Natural killer cell treated with Interleukin-12 subunit alpha and Interleukin-12 subunit beta and Interleukin-15 and Interleukin-18, amount 100 ng/mL, for 72 hours (primary cell): ENCODE measurements around the gene CREBBP. TPM values are rescaled to one million over a fixed set of nuclear protein-coding genes. Genes with fewer than 3 reads are reported as not detected.
"Not testable (repeated sequence)": the region's sequence is repeated elsewhere in the genome, so short reads cannot be mapped to it uniquely, and the experiment has no call there.

Source experiments
- ATAC-seq, 2 donors: fragments of 150-1000 bp; cut with Tn5 transposase in 1 of 2; sonication (Bioruptor Pico), chemical (Tn5 transposase) in 1 of 2; 2 replicates each; pipeline ENCODE4 v1.10.0; 2021
- DNase-seq: peaks from one replicate; pipeline ENCODE4 v3.0.0; 2022; ENCODE audit warnings: low spot score
- H3K27ac Mint-ChIP-seq, 2 donors: 1 replicate in 1 of 2; 2 replicates in 1 of 2; pipeline ENCODE4 v1.8.0; 2022; ENCODE audit warnings: mixed read lengths in 2 of 2, mild to moderate bottlenecking in 1 of 2, moderate library complexity in 1 of 2
- H3K27me3 Mint-ChIP-seq, 2 donors: 1 replicate in 1 of 2; 2 replicates in 1 of 2; pipeline ENCODE4 v1.8.0; 2022; ENCODE audit warnings: mixed read lengths in 2 of 2
- H3K36me3 Mint-ChIP-seq: one replicate; pipeline ENCODE4 v1.8.0; 2022; ENCODE audit warnings: mixed read lengths
- H3K4me1 Mint-ChIP-seq, 2 donors: 1 replicate in 1 of 2; 2 replicates in 1 of 2; pipeline ENCODE4 v1.8.0; 2022; ENCODE audit warnings: low read depth in 2 of 2, mixed read lengths in 2 of 2, mild to moderate bottlenecking in 1 of 2
- H3K4me3 Mint-ChIP-seq: one replicate; pipeline ENCODE4 v1.8.0; 2022; ENCODE audit warnings: mixed read lengths
- H3K9me3 Mint-ChIP-seq: 2 replicates; pipeline ENCODE4 v1.8.0; 2022; ENCODE audit warnings: mixed read lengths
- total RNA-seq, 2 donors: library from RNA; stranded (reverse); gene quantifications; one replicate each; pipeline ENCODE4 v1.2.3, GENCODE V29; 2022

Gene CREBBP
- 10 to 100 TPM; 76.2 to 90.3 TPM for total RNA-seq

- Mint-ChIP-seq H3K36me3 (peaks cover 18% of the 10 kb centered on the region), H3K27ac (peak within 1 kb of the TSS; percentile 78 to 86), H3K4me1 (peaks cover 41 to 42% of the 10 kb centered on the region in 2 donors), H3K4me3 (peak within 1 kb of the TSS; percentile 98), H3K9me3 (no peaks in the 10 kb centered on the region), H3K27me3 (peaks cover 8 to 11% of the 10 kb centered on the region in 2 donors)
- DNase-seq, result peak; percentile 89
- ATAC-seq, result peak; percentile 94
Observed at GRCh38 chr16:3880623-3881498, at the start of gene CREBBP. TSS of gene CREBBP (minus strand) at chr16:3880713. CDS start at chr16:3879916, 797 bp downstream.

GRCh38 chr16:3927147-3927546 is 46.6 kb upstream of the CREBBP start:
- not testable (repeated sequence) for H3K4me1 Mint-ChIP-seq

GRCh38 chr16:3924763-3925162 is 44.2 kb upstream of the CREBBP start:
- ATAC-seq, result no peak
- no peaks in the 10 kb centered on the region for H3K9me3 Mint-ChIP-seq
- H3K27me3 Mint-ChIP-seq, result peaks cover 8 to 23% of the 10 kb centered on the region in 2 donors
- no peak for DNase-seq
- H3K4me3 Mint-ChIP-seq, result no peak overlapping the region
- no peak overlapping the region for H3K27ac Mint-ChIP-seq
- H3K36me3 Mint-ChIP-seq, result no peaks in the 10 kb centered on the region
- no peaks in the 10 kb centered on the region for H3K4me1 Mint-ChIP-seq

More at GRCh38 chr16:3927147-3927546, 46.6 kb upstream of the CREBBP start:
- H3K9me3 Mint-ChIP-seq, H3K36me3 Mint-ChIP-seq, H3K27ac Mint-ChIP-seq, ATAC-seq, H3K4me3 Mint-ChIP-seq, DNase-seq: not testable (repeated sequence)
- peaks cover 8 to 16% of the 10 kb centered on the region in 2 donors for H3K27me3 Mint-ChIP-seq

DNA sequence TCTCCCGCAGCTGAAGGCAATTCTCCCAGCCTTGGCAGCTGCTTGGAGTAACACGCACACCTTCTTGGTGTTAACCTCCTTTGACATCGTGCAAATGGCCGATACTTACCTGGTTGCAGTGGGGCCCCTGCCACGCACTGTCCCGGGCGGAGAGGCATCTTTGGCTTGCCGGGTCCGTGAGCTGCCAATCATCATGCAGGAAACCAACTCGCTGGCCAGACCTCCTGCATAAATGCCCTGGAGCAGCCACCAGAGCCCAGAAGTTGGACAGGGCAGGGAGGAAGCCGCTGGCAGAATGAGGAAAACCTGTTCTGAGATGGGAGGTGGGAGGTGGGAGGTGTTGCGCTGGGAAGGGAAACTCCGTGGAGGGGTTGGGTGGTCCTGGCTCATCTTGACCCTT is 41.7 kb upstream of the CREBBP start:
- no peak overlapping the region for H3K4me3 Mint-ChIP-seq

DNA sequence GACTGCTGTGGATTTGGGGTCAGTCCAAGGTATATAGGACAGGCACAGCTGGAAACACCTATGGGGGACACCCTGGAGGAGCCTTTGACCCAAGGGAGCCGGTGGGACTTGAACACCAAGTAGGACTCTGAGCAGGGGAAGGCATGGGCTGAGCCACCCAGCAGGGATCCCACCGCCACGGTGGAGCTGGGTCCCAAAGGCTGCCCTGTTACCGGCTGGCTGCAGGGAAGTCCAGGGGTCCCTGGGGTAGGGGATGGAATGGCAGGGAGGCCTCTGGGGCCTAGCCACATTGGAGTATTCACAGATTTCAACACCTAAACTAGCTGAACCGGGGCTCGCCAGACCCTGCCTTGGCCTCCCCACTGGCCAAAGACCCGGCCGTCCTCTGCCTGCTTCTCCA is 39.7 kb upstream of the CREBBP start:
- H3K4me1 Mint-ChIP-seq, result no peaks in the 10 kb centered on the region
- peak in 1 of 2 donors; percentile 6 for ATAC-seq
- DNase-seq, result no peak
- peaks cover 4% of the 10 kb centered on the region for H3K9me3 Mint-ChIP-seq
- H3K36me3 Mint-ChIP-seq, result peaks cover 10% of the 10 kb centered on the region
- H3K27ac Mint-ChIP-seq, result no peak overlapping the region
- peaks cover 0 to 20% of the 10 kb centered on the region in 2 donors for H3K27me3 Mint-ChIP-seq
- no peak overlapping the region for H3K4me3 Mint-ChIP-seq

More for the DNA sequence above, 41.7 kb upstream of the CREBBP start:
- ATAC-seq (no peak), DNase-seq (peak; percentile 55)
- Mint-ChIP-seq H3K27me3 (peaks cover 8 to 22% of the 10 kb centered on the region in 2 donors), H3K36me3 (peaks cover 10% of the 10 kb centered on the region), H3K4me1 (no peaks in the 10 kb centered on the region), H3K9me3 (peaks cover 4% of the 10 kb centered on the region), H3K27ac (no peak overlapping the region)

DNA sequence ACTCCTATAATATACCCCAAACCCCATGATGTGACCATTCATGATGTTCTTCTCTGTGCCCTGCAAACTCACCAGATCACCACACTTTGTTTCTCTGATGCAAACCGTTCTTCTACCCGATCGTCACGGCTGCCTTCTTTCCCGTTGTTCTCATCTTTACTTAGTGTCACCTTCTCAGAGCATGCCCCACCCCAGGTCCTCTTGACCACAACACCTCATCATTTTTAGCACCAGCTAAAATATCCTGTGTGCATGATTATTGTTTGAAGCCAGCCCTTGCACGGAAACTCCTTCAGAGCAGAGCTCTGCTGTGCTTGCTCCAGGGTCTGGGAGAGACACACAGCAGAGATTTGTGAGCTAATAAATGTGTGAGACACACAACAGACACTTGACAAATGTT is 38.9 kb upstream of the CREBBP start:
- peaks cover 10% of the 10 kb centered on the region for H3K36me3 Mint-ChIP-seq
- H3K27ac Mint-ChIP-seq, result no peak overlapping the region
- peaks cover 4% of the 10 kb centered on the region for H3K9me3 Mint-ChIP-seq
- H3K4me3 Mint-ChIP-seq, result no peak overlapping the region
- peaks cover 0 to 16% of the 10 kb centered on the region in 2 donors for H3K27me3 Mint-ChIP-seq
- no peak for DNase-seq
- H3K4me1 Mint-ChIP-seq, result no peaks in the 10 kb centered on the region
- no peak for ATAC-seq

GRCh38 chr16:3915426-3916260 is 35.1 kb upstream of the CREBBP start:
- peak in 1 of 2 donors; percentile 37 for ATAC-seq

GRCh38 chr16:3912897-3913296 is 32.4 kb upstream of the CREBBP start:
- Mint-ChIP-seq H3K27me3 (peaks cover 0 to 2% of the 10 kb centered on the region in 2 donors), H3K9me3 (no peaks in the 10 kb centered on the region), H3K4me3 (no peak overlapping the region), H3K4me1 (no peaks in the 10 kb centered on the region), H3K27ac (no peak overlapping the region), H3K36me3 (no peaks in the 10 kb centered on the region)
- ATAC-seq (no peak), DNase-seq (no peak)

More at GRCh38 chr16:3915426-3916260, 35.1 kb upstream of the CREBBP start:
- H3K4me1 Mint-ChIP-seq, result no peaks in the 10 kb centered on the region
- peaks cover 10% of the 10 kb centered on the region for H3K36me3 Mint-ChIP-seq
- H3K4me3 Mint-ChIP-seq, result no peak overlapping the region
- H3K27me3 Mint-ChIP-seq, result peaks cover 0 to 8% of the 10 kb centered on the region in 2 donors
- no peak overlapping the region for H3K27ac Mint-ChIP-seq
- H3K9me3 Mint-ChIP-seq, result peaks cover 4% of the 10 kb centered on the region
- DNase-seq, result no peak

GRCh38 chr16:3912373-3912772 is 31.9 kb upstream of the CREBBP start:
- Mint-ChIP-seq H3K4me1 (no peaks in the 10 kb centered on the region), H3K4me3 (no peak overlapping the region)
- ATAC-seq, result no peak

DNA sequence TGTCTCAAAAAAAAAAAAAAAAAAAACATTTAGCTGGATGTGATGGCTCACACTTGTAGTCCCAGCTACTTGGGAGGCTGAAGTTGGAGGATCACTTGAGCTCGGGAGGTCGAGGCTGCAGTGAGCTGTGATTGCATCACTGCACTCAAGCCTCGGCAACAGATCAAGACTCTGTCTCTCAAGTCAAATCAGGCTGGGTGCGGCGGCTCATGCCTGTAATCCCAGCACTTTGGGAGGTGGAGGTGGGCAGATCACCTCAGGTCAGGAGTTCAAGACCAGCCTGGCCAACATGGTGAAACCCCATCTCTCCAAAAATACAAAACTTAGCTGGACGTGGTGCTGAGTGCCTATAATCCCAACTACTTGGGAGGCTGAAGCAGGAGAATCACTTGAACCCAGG is 31.2 kb upstream of the CREBBP start:
- ATAC-seq, H3K4me3 Mint-ChIP-seq, H3K4me1 Mint-ChIP-seq, H3K27me3 Mint-ChIP-seq, H3K27ac Mint-ChIP-seq, H3K9me3 Mint-ChIP-seq, DNase-seq, H3K36me3 Mint-ChIP-seq: not testable (repeated sequence)

More at GRCh38 chr16:3912373-3912772, 31.9 kb upstream of the CREBBP start:
- peaks cover 0 to 2% of the 10 kb centered on the region in 2 donors for H3K27me3 Mint-ChIP-seq
- H3K36me3 Mint-ChIP-seq, result no peaks in the 10 kb centered on the region
- no peak overlapping the region for H3K27ac Mint-ChIP-seq
- H3K9me3 Mint-ChIP-seq, result no peaks in the 10 kb centered on the region
- no peak for DNase-seq

DNA sequence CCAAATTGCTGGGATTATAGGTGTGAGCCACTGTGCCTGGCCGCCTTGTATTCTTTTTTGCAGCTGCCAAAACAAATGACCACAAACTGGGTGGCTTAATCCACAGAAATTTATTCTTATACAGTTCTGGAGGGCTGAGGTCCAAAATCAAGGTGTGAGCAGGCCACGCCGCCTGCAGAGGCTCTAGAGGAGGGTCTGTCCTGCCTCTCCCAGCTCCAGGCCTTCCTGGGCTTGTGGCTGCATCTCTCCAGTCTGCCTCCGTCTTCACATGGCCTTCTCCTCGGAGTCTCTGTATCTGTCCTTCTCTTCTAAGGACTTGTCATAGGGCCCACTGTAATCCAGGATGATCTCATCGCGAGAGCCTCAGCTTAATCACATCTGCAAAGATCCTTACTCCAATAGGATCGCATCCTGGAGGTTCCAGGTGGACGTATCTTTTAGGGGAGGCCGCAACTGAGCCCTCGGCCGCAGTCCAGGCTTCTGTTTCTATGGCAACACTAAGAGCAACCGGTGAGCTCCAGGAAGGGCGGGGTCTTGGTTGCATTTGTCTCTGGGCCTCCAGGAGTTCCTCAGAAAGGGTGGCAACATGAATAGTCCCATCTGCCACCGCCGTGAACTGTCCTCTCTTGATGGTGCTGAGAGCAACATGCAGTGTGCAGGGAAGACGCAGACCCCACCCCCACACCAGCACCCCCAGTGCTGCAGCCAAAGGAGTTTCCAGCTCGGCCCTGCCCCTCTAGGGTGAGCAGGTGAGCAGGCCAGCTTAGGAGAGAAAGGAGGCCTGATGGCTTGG is 29.5 kb upstream of the CREBBP start:
- no peaks in the 10 kb centered on the region for H3K36me3 Mint-ChIP-seq
- DNase-seq (no peak), ATAC-seq (no peak)
- no peak overlapping the region for H3K4me3 Mint-ChIP-seq
- H3K4me1 Mint-ChIP-seq, result no peaks in the 10 kb centered on the region
- no peaks in the 10 kb centered on the region for H3K9me3 Mint-ChIP-seq
- peaks cover 0 to 4% of the 10 kb centered on the region in 2 donors for H3K27me3 Mint-ChIP-seq
- H3K27ac Mint-ChIP-seq, result no peak overlapping the region

DNA sequence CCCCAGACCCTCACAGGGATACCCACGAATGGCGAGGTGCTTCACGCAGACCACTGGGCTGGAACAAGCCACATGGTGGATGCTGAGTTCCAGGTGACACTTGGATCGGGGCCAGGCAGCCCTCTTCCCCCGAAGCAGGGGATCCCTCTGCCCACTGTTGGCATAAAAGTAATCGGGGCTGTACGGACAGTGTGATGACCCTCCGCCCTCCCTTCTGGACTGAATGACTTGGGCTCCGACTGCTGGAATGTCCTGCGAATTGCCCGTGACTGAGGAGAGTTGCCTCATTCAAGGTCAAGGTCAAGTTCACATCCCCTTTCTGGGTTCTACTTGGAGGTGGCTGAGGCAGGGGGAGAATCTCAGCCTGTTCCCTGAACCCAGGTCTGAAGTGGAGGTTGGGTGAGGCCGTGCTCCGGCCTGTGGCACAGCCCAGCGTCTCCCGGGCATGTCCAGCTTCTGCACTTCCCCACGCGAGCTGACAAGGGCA is 28.5 kb upstream of the CREBBP start:
- Mint-ChIP-seq H3K27ac (no peak overlapping the region), H3K36me3 (no peaks in the 10 kb centered on the region), H3K4me1 (no peaks in the 10 kb centered on the region), H3K4me3 (no peak overlapping the region), H3K27me3 (peaks cover 0 to 4% of the 10 kb centered on the region in 2 donors), H3K9me3 (no peaks in the 10 kb centered on the region)
- ATAC-seq (peak in 1 of 2 donors; percentile 20), DNase-seq (no peak)

- no peaks in the 10 kb centered on the region for H3K4me1 Mint-ChIP-seq
- H3K36me3 Mint-ChIP-seq, result no peaks in the 10 kb centered on the region
- no peak overlapping the region for H3K4me3 Mint-ChIP-seq
- peaks cover 0 to 4% of the 10 kb centered on the region in 2 donors for H3K27me3 Mint-ChIP-seq
- H3K9me3 Mint-ChIP-seq, result no peaks in the 10 kb centered on the region
- H3K27ac Mint-ChIP-seq, result no peak overlapping the region
- no peak for ATAC-seq
- no peak for DNase-seq
Observed at GRCh38 chr16:3907586-3907985, 27.1 kb upstream of the CREBBP start.
